Calu3 (cell line): Measurements from ENCODE around the gene TEX2. TPM values are rescaled to one million over a fixed set of nuclear protein-coding genes. Genes with fewer than 3 reads are reported as not detected.
"Not testable (repeated sequence)": the region's sequence is repeated elsewhere in the genome, so short reads cannot be mapped to it uniquely, and the experiment has no call there.

Source experiments
- BruUV-seq: library from RNA; stranded (reverse); fragments of 400-500 nt; replicated peaks from 2 replicates; lab custom pipeline; 2021; lab: Mats Ljungman, UMichigan
- CTCF ChIA-PET: fragments of 300-600 bp; sonication (Branson Sonifier 250); formaldehyde crosslinking; loops from one replicate; lab custom pipeline; 2022; ENCODE audit warnings: antibody characterized with exemption; lab: Charles Lee
- DNase-seq: peaks from one replicate; pipeline ENCODE4 v3.0.0; 2022
- H3K27ac Mint-ChIP-seq: one replicate; pipeline ENCODE4 v1.8.0; 2022; ENCODE audit warnings: mixed read lengths; ENCODE audit not compliant: unreplicated experiment
- H3K27me3 Mint-ChIP-seq: one replicate; pipeline ENCODE4 v1.8.0; 2022; ENCODE audit warnings: mixed read lengths; ENCODE audit not compliant: unreplicated experiment
- H3K36me3 Mint-ChIP-seq: one replicate; pipeline ENCODE4 v1.8.0; 2022; ENCODE audit warnings: mild to moderate bottlenecking, moderate library complexity, mixed read lengths; ENCODE audit not compliant: insufficient read depth, unreplicated experiment
- H3K4me1 Mint-ChIP-seq: one replicate; pipeline ENCODE4 v1.8.0; 2022; ENCODE audit warnings: mild to moderate bottlenecking, low read depth, mixed read lengths; ENCODE audit not compliant: unreplicated experiment
- H3K4me3 Mint-ChIP-seq: one replicate; pipeline ENCODE4 v1.8.0; 2022; ENCODE audit warnings: mild to moderate bottlenecking, low read depth, moderate library complexity, mixed read lengths; ENCODE audit not compliant: unreplicated experiment
- H3K9me3 Mint-ChIP-seq: one replicate; pipeline ENCODE4 v1.8.0; 2022; ENCODE audit warnings: low read depth, mixed read lengths; ENCODE audit not compliant: unreplicated experiment
- intact Hi-C: fragments of 100-400 bp; cut with micrococcal nuclease; formaldehyde crosslinking; loops from one replicate; pipeline ENCODE4 v1.10.0; 2022; ENCODE audit not compliant: unreplicated experiment
- total RNA-seq: library from RNA; stranded (reverse); gene quantifications from 2 replicates; pipeline ENCODE4 v1.2.3, GENCODE V29; 2022
- TF ChIP-seq, protein P1 (sequence below): fragments of 200-600 bp; IDR thresholded peaks from one replicate; pipeline ENCODE4 v1.8.0; 2022; ENCODE audit warnings: antibody characterized with exemption; ENCODE audit not compliant: unreplicated experiment

Gene TEX2
- total RNA-seq, 1 experiment from 2014 or later = 12.3 TPM

GRCh38 chr17:64182325-64183012 lies 80.6 kb downstream of the TEX2 start:
- Mint-ChIP-seq H3K4me3 (no peak overlapping the region), H3K27me3 (no peaks in the 10 kb centered on the region), H3K27ac (no peak overlapping the region), H3K36me3 (no peaks in the 10 kb centered on the region), H3K4me1 (no peaks in the 10 kb centered on the region), H3K9me3 (no peaks in the 10 kb centered on the region)
- DNase-seq = no peak
- CTCF ChIA-PET = interaction anchor here (0.7 kb wide), 1 partner anchor 391 kb away, joined by 3 read pairs; no protein-coding TSS in a partner anchor
- TF ChIP-seq, protein P1, sequence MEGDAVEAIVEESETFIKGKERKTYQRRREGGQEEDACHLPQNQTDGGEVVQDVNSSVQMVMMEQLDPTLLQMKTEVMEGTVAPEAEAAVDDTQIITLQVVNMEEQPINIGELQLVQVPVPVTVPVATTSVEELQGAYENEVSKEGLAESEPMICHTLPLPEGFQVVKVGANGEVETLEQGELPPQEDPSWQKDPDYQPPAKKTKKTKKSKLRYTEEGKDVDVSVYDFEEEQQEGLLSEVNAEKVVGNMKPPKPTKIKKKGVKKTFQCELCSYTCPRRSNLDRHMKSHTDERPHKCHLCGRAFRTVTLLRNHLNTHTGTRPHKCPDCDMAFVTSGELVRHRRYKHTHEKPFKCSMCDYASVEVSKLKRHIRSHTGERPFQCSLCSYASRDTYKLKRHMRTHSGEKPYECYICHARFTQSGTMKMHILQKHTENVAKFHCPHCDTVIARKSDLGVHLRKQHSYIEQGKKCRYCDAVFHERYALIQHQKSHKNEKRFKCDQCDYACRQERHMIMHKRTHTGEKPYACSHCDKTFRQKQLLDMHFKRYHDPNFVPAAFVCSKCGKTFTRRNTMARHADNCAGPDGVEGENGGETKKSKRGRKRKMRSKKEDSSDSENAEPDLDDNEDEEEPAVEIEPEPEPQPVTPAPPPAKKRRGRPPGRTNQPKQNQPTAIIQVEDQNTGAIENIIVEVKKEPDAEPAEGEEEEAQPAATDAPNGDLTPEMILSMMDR = no peak
- intact Hi-C loops = no loop called here
- BruUV-seq = no TSS peak

DNA sequence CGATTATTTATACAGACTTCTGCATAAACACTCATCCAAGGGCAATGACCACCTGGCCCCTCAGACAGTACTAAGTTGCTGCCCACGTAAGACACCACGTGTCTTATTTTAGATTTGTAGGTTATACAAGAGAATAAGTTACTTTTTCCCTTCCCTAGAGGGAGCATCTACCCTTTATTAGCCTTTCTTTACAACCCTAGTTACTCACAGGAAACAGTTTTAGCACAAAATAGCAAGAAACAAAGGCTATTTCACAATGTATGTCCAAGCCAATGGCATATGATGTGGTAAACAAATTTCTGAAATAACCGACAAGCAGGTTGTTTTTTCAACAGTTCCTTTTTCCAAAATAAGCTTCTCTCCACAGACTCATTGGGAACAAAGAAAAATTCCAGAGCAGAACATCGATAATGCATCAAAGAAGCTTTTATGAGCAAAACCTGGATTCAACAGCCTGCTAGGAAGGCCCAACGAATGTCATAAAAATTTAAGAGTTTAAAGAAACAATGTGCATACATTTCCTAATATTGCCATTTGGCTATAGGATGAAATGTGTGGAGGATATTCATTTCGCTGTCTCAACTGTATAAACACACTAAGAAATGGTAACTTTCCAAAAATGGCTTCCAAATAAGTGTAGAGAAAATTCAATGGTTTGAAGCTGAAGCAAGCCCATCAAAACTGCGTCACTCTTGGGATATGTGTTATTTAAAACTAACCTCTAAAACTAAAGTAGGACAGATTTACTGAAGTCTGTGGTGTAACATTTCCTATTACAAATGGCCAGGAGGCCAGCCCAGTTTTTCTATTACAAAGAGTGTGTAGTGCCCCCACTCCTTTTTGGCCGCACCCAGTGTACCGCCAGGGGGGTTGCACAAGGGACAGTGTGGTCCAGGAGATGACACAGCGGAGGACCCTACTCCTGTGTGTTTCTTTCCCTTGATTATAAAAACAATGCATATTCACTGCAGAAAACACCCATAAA lies 82.7 kb downstream of the TEX2 start:
- no peaks in the 10 kb centered on the region for H3K4me1 Mint-ChIP-seq
- H3K9me3 Mint-ChIP-seq = no peaks in the 10 kb centered on the region
- H3K27me3 Mint-ChIP-seq = no peaks in the 10 kb centered on the region
- BruUV-seq = no TSS peak
- TF ChIP-seq, protein P1 = no peak
- DNase-seq = no peak
- CTCF ChIA-PET = interaction anchor here (0.5 kb wide), 1 partner anchor 637 kb away, joined by 6 read pairs; no protein-coding TSS in a partner anchor
- no peak overlapping the region for H3K4me3 Mint-ChIP-seq
- intact Hi-C loops = no loop called here
- no peak overlapping the region for H3K27ac Mint-ChIP-seq
- no peaks in the 10 kb centered on the region for H3K36me3 Mint-ChIP-seq

- H3K27me3 Mint-ChIP-seq, BruUV-seq, H3K4me3 Mint-ChIP-seq, H3K36me3 Mint-ChIP-seq, H3K27ac Mint-ChIP-seq, intact Hi-C loops, H3K9me3 Mint-ChIP-seq, H3K4me1 Mint-ChIP-seq, DNase-seq: not testable (repeated sequence)
- CTCF ChIA-PET = interaction anchor here (0.6 kb wide), 1 partner anchor 60 kb away, joined by 9 read pairs; no protein-coding TSS in a partner anchor
Observed at GRCh38 chr17:64179024-64179423, 84.0 kb downstream of the TEX2 start.

- intact Hi-C loops = no loop called here
- TF ChIP-seq, protein P1 = no peak
Observed at GRCh38 chr17:64178011-64178825, 84.8 kb downstream of the TEX2 start.

More at GRCh38 chr17:64178011-64178825, 84.8 kb downstream of the TEX2 start:
- Mint-ChIP-seq H3K4me3 (no peak overlapping the region), H3K27ac (no peak overlapping the region), H3K27me3 (no peaks in the 10 kb centered on the region), H3K9me3 (no peaks in the 10 kb centered on the region), H3K36me3 (no peaks in the 10 kb centered on the region), H3K4me1 (no peaks in the 10 kb centered on the region)
- BruUV-seq = no TSS peak
- CTCF ChIA-PET = no interaction called here
- no peak for DNase-seq
